IPS-11a (cell line): ENCODE data around the gene YIPF5.

Experiments used
- H3K4me3 ChIP-seq: one replicate; pipeline ENCODE4 v1.5.1; 2013; ENCODE audit warnings: low read depth, low read length, control low read depth

Gene YIPF5

DNA sequence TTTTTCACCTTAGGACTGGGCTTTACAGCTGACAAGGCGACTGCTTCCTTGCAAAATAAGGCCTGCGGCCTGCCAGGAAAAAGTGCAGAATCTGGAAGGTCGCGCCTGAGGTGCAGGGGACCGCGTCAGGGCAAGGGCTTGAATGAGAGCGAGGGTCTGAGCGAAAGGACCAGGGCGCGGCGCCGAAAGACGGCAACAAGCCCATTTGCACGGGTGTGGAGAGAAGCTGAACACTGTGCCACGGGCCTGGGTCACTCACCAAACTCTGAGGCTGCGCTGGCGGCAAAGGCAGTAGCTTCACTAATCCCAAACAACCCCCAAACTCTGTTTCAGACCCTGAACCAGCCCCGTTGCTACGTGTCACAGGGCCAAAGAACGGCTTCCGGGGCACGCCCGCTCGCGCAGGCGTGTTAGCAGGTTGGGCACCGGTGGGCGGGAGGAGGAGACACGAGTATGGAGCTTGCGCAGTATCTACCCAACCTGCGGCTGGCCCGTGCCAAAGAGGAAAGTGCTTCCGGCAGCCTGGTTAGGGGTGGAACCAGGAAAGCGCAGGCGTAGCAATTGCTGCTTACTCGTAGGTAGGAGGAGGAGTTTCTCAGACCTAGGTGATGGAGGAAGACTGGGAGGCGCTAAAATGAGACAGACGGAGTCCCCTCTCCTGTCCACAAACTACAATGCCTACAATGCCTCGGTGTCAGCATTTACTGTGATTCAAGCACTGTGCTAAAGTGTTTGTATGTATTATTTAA, at the start of gene YIPF5, which contains the start of gene KCTD16:
YIPF5 (minus strand) TSS at position 384 of the 749 bp plus-strand sequence. CDS start 704 bp downstream, outside the sequence.
KCTD16 (plus strand) TSS at position 598 of the 749 bp plus-strand sequence.
- H3K4me3 ChIP-seq = peak within 1 kb of the TSS; percentile 96

DNA sequence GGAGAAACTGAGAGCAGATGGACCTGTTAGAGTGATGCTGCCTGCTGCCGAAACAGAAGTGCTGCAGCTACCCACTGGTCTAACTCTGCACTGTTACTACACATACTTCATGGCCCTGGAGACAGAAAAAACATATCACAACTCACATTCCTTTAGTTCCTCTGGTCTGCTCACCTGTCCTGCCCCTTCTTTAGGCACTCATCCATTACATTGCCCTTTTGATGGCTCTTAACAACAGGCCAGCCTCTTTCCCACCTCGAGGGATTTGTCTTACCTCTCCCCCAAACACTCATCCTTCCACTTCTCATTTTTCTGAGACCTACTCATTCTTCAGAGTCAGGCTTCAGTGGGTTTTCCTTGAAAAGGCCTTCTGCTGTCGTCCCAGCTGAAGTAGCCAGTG, 49.4 kb upstream of the YIPF5 start:
- H3K4me3 ChIP-seq = no peak overlapping the region

GRCh38 chr5:144210655-144211054, 40.2 kb upstream of the YIPF5 start:
- no peak overlapping the region for H3K4me3 ChIP-seq

GRCh38 chr5:144209361-144209760, 38.9 kb upstream of the YIPF5 start:
- no peak overlapping the region for H3K4me3 ChIP-seq

GRCh38 chr5:144207875-144208444, 37.5 kb upstream of the YIPF5 start:
- no peak overlapping the region for H3K4me3 ChIP-seq

DNA sequence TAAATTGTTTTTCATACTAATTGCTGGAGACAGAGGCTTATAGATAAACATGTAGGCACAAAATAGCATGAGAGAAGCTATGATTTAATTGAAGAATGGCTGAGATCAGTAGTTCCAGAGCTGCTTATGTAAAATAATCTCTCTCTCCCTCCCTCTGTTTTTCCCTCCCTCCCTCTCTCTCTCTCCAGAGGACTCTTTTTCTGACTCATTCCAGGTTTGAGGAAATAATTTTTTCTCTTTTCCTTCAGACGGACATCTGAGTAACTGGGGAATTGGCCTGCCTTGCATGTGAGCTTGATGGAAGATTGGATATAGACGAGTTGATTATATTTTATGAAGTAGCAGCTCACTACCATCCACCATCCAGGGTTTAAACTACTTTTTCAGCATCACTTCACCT, 35.7 kb upstream of the YIPF5 start:
- no peak overlapping the region for H3K4me3 ChIP-seq

DNA sequence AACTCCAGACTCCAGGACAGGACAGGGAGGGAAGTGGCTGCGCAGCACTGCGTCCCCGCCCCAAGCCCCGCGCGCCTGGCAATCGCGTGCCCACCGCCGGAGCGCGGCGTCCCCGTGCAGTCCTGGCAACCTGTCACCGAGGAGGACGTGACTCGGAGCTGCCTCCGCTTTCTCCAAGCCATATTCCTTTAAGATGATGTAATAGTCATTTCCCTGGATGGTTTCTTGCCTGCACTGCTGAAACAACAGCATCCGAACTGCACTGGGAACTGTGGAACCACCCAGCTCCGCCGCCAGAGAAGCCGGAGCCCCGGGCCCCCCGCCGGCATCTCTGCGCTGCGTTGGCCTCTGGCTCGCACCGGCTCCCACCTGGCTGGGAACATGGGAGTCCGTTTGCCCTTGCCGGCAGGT, 34.7 kb upstream of the YIPF5 start:
- H3K4me3 ChIP-seq = peak overlapping the region; percentile 53

GRCh38 chr5:144203750-144204596, 33.5 kb upstream of the YIPF5 start:
- H3K4me3 ChIP-seq = no peak overlapping the region

DNA sequence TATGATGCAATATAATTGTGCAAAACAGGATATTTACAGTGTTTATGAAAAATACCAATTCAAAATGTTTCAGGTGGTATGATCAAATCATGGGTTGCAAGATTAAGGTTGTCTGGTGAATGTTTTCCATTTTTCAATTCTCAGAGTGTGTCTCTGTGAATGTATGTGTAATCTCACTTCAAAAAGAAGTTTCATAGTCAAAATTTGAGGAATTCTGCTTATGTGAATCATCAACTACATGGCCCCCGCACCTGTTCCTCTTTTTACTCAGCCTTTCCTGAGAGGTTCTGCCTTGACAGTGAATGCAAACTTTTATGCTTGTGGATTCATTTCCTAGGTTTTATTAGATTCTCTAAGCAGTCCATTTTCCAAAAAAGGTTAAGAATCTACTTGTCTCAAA, 32.3 kb upstream of the YIPF5 start:
- H3K4me3 ChIP-seq = no peak overlapping the region

DNA sequence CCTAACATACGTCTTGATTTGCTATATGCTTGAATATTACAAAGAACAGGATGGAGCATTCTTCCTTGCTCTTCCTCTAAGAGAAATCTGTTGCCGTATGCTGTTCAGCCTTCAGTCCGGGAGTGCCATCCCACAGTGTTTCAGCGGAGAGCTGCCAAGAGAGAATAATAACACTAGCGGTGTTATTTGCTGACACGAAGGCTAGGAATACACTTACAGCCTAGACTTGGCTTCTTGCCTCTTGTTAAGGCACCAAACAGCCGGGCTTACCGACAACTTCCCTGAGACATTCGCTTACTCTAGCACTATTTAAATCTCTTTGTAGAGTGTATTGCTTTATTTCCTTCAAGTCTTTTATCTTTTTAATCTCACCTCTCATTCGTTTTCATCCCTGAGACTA, 31.6 kb upstream of the YIPF5 start:
- H3K4me3 ChIP-seq = no peak overlapping the region

DNA sequence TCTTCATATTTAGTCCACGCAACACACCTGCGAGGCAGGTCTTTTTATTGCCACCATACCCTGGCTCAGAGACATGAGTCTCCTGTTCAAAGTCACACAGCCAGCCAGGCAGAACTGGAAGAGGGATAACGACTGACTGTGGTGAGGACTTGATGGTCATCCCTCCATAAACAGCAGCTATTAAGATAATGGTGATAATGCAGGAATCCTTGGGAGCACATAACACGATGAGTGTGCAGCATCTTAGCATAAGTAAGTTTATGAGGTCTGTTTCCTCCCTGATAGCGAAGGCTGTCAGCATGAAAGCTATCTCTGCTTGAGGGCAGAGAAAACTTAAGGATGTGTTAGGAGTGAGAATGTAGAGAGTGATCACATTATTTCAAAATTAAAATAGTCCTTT, 31.1 kb upstream of the YIPF5 start:
- no peak overlapping the region for H3K4me3 ChIP-seq

- no peak overlapping the region for H3K4me3 ChIP-seq
Measured at GRCh38 chr5:144198386-144198785, 27.9 kb upstream of the YIPF5 start.

- H3K4me3 ChIP-seq = no peak overlapping the region
Measured at GRCh38 chr5:144196612-144197011, 26.2 kb upstream of the YIPF5 start.

GRCh38 chr5:144195448-144195847, 25.0 kb upstream of the YIPF5 start:
- H3K4me3 ChIP-seq = no peak overlapping the region

- H3K4me3 ChIP-seq = no peak overlapping the region
Measured at GRCh38 chr5:144194144-144194543, 23.7 kb upstream of the YIPF5 start.

DNA sequence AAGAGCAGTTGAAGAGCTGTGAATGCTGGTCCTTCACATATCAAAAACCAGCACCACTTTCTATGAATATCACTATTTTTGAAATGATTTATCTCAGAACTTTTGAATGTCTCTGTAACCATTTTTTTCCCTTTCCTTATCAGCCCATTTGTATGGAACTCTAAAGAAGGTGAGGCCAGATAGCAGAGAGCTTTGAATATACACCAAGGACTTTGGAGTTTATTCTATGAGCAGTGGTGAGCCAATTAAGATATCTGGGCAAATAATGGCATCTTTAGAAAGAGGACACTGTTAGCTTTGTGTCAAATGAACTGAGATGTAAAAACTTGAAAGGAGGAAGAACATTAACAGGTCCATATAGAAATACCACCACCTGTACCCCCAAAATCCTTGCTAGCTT, 22.2 kb upstream of the YIPF5 start:
- no peak overlapping the region for H3K4me3 ChIP-seq

DNA sequence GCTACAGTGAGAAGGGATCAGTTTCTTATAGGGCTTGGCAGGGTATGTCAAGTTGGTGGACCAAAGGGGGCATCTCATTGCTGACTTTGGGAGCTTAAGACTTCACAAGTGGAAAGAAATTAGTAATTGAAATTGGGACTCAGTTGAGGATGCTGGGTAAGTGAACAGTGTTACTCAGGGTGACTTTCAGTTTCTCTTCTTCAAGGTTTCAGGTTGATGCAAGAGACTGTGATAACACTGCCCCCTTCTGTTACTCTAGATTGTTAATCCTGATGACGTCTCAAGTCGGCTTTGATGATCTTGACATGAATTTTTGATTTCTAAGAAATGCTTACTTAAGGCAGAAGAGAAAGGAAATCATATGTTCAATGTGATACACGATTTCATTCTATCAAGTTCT, 21.5 kb upstream of the YIPF5 start:
- no peak overlapping the region for H3K4me3 ChIP-seq

GRCh38 chr5:144191531-144191930, 21.1 kb upstream of the YIPF5 start:
- no peak overlapping the region for H3K4me3 ChIP-seq

DNA sequence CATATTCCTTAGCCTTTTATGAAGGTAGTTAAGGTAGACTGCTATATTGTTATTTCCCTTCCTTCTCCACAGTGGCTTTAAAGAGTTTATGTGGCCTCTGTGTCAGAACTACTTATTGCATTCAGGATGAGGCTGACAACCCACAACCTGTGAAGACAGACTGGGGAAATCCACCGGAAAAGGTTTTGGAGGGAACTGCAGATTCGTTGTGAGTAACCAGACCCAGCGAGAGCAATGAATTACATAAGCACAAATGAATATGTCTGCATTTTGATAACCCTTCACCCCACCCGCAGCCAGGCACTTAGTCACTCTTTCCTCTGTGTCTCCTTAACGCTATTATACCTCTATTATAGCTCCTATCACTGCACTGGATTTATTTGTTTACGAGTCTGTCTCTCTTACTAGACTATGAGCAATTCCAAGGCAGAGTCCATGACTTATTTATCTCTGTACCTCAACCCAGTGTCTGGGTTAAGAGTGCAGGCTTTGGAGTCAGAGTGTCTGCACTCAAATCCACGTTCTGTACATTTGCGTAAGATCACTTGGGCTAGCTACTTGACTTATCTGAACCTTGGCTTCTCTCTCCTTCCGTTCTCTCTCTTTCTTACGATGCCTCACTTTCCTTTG, 19.5 kb upstream of the YIPF5 start:
- H3K4me3 ChIP-seq = no peak overlapping the region

DNA sequence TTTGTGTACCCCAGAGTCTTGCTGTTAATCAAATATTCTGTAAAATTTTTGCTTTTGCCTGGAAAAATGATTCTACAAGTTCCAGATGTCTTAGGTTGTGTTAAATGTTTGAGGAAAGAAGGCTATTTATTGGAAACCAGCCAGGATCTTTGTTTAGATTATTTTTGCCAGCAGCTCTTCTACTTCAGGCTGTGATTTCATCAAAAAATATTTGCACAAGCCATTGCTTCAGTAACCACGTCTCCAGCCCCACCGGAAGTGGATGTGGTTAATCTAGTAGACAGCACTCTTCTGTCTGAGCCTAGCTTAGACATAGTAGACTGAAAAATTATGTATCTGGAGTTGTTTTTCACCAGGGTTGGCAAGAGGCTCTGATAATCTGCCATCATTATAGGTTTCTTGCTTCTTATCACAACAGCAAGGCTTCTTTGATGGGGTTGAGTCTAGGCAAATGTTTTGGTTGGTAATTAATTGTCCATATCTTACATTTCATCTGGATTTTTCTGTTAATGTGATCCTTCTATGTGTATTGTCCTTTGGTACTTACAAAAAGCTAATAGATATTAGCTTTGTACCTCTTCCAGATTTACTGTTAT, 17.3 kb upstream of the YIPF5 start:
- H3K4me3 ChIP-seq = no peak overlapping the region
